Right lung (tissue), 5 donors: ENCODE results near the gene TENM3. TPM values are rescaled to one million over a fixed set of nuclear protein-coding genes. Genes with fewer than 3 reads are reported as not detected.

Source experiments
- DNase-seq, 2 donors: peaks; one replicate each; pipeline ENCODE4 v3.0.0-alpha.2; 2013
- polyA plus RNA-seq, 5 donors: library from polyadenylated mRNA; unstranded; fragments of 120-200 nt; gene quantifications; one replicate each; pipeline versions ENCODE4 v1.2.1 to v1.2.3, GENCODE V29; 2013; ENCODE audit warnings: inconsistent platforms in 1 of 5, low replicate concordance in 1 of 5; ENCODE audit not compliant: insufficient read length in 5 of 5, insufficient read depth in 1 of 5

TENM3 gene
- polyA plus RNA-seq, 5 donors: 1.9 to 4.6 (median 2.6) TPM

DNA sequence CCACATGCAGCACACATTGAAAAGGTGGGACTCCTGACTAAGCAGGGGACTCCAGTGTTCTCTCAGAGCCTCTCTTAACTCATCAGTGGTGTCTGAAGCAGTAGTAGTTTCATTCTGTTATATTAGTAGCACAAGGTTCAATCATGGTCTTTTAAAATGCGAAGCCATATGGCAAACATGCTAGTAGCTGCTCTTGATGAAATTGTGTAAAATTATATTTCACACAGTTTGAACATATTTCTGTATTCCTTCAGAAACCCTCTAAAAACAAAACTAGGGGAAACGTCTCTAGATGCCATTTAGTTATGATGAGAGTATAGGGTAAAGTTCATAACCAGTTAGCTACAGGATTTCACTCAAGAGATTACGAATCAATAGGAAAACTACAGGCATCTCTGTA lies 497.1 kb downstream of the TENM3 start:
- no peak for DNase-seq

DNA sequence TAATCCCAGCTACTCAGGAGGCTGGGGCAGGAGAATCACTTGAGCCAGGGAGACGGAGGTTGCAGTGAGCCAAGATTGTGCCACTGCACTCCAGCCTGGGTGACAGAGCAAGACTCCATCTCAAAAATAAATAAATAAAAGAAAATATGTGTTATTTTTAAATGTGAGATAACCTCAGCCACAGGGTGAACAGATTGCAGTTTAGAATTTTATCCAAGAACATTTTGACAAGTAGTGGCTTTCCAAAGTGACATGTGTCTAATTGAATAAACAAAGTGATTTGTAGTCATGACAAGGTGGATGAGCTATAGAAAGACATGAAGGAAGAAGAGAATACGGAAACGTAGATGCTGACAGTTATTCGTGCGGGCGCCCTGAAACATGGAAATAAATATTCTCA lies 497.9 kb downstream of the TENM3 start:
- DNase-seq: no peak

DNA sequence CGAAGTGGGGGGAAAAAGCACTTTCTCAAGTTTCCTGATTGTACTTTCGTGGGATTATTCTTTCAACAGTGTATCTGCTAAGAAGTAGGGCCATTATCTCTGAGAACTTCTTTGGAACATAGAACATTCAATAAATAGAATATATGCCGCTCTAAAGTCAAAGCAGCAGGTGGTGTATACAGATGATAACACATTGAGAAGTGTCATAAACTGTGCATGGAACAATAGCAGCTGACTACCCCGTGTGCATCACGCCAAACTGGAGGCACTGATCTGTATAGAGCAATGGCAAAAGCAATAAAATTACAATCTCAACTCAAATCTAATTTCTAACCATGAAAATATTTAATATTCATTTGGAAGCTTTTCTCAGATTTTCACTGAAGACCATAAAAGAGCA lies 498.7 kb downstream of the TENM3 start:
- DNase-seq: no peak

DNA sequence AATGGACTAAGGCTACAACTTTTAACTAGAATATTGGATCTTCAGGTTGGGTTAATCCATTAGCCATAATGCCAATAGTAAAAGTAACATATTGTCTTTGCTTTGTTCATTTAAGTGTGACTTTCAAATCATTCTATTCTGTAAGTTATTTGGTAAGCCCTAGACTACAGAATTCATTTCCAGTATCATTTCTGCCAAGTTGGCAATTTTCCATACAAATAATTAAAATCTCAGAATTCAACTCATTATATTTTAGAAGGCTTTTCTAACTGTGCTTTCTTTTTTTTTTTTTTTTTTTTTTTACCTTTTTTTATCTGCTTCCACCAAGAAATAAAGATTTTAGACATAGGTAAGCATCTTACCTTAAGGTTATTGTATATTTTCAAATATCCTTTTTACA lies 500.6 kb downstream of the TENM3 start:
- DNase-seq: no peak

DNA sequence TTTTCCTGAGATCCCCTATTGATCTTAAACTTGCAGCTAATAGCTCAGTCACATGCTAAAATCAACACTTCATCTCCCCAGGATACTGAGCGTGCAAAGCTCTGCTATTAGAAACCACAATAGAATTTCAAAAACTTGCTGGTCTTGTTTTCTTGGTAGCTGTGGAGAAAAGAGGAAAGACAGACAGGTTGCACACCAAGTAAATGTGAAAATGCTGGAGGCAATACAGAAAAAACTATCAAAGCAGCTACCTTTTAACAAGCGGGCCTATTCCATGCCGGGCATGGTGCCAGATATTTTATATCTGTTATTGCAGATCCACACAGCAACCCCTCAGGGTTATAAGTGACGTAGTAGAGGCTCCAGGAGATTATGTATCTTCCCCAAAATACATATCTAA lies 502.0 kb downstream of the TENM3 start:
- DNase-seq: peak in 1 of 2 donors; percentile 10

DNA sequence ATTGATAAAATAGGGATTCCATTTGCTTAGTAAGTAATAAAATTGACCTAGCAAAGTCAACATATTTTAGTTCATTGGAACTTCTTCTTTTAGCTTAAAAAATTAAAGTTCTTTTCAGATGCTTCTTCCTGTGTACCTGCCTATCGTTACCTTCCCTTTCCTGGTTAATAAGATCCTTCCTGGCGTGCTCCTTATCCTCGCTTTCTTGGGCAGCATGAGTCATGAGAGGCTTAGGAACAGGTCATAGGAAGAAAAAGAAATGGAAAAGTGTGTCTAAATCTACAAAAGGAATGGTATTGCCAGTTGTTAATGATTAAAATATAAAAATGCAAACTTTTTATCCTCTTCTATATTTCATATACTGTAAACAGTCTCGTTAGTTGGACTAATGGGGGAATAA lies 503.7 kb downstream of the TENM3 start:
- DNase-seq: no peak

DNA sequence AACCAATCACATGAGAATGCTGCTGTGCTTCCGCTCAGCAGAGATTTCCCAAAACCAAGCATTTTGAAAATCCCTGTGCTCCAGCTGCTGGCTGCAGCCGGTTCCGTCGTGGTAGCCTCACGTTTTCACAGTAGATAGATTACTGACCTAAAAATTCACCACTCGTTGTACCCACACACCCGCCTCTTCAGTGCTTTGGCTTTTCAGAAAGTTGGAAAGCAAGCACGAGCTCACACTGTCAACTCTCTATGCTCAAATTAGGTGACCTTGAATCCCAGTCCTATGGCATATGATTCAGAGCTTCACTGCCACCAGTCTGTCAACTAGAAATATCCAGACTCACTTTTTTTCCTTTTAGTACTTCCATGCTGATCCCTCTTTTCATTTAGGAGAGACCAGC lies 505.1 kb downstream of the TENM3 start:
- no peak for DNase-seq

DNA sequence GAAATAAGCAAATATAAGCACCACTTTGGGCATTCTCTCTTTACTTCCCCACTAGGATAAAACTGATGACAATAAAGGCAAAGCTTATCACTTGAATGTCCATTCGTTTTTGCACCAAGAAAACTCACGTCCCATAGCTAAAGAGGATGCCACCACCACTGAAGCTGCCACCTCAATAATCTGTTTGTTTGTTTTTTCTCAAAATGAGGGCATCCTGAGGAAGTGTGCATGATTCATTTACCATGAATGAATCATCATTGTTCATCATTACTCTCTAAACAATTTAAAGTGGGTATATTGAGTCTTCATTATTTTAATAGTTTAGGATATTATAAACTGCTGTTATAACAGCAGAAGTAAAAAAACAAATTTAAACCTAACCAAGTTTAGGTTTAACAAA lies 505.7 kb downstream of the TENM3 start:
- no peak for DNase-seq

DNA sequence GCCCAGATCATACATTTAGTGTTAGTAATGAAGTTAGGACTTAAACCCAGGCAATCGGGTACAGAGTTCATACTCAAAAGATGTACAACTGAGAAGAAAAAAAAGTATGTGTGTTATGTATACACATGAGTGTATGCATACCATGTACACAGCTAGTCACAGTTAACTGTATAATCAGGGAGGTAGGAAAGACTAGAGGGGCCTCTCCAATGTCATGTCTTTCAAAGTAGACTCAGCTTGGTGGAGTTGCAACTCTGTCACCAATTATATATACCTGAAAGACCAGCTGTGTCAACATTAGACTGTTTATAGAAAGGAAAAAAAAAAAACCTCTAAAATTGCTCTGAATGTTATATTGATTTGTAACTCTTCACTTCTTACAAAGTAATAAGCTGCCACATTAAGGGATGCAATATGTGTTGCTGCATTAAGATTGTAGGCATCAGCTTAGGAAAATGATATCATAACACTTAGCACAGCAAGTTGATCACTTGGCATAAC lies 506.5 kb downstream of the TENM3 start:
- DNase-seq: no peak

DNA sequence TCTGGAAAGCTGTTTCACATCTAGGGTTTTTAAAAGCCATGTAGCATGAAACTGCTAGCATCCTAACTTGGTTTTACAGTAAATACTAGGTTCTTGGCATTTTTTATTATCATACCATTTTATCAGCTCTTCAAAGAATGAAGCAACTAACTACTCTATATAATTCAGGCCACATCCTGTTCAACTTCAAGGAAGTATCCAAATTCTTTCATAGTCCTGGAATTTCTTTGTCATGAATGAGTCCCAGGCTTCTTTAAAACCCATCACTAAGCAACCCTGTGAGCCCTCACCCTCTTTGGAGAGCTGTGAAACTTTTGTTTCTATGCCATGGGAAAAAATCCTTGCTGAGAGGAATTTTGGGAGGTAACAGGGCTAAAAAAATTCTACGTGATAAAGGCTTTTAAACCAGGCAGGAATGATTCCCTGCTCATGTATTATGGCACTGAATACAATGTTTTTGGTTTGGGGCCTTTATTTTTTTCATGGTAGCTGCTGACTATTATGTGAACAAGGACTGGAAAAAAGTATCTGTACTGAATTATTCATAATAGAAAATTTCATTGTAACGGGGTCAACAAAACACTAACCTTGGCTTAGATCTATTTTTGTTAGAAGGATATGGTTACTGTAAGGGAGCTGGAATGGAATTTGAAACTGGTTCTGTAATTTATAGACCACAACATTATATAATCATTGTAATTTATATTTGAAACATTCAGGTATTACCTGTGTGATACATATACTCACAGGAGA lies 509.1 kb downstream of the TENM3 start:
- DNase-seq: no peak

DNA sequence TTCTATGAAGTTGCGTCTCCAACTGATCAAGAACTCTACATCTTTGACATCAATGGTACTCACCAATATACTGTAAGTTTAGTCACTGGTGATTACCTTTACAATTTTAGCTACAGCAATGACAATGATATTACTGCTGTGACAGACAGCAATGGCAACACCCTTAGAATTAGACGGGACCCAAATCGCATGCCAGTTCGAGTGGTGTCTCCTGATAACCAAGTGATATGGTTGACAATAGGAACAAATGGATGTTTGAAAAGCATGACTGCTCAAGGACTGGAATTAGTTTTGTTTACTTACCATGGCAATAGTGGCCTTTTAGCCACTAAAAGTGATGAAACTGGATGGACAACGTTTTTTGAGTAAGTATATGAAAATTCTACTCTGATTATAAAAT lies 511.7 kb downstream of the TENM3 start:
- DNase-seq: no peak

DNA sequence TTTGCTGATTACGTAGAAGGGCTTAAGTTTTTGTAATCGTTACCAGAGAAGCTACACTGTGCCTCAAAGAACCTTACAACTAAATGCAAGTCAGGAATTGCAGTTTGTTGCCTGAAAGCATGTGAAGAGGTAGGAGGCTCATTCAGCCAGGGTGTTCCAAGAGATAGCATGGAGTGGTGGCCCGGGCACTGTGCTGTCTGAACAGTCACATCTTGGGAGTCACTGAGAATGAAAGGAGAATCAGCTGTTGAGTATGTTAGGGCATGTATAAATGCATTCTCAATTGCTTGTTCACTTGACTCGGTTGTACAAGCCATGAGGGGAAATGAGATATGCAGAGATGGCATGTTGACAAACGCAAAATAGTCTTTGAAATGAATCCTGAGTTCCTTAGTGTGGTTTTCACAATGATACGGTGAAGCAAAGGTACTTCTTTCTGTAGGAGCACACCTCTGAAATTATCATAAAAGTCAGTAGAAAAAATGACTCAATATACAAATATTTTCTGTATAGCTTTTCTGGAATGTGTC lies 513.0 kb downstream of the TENM3 start:
- no peak for DNase-seq

DNA sequence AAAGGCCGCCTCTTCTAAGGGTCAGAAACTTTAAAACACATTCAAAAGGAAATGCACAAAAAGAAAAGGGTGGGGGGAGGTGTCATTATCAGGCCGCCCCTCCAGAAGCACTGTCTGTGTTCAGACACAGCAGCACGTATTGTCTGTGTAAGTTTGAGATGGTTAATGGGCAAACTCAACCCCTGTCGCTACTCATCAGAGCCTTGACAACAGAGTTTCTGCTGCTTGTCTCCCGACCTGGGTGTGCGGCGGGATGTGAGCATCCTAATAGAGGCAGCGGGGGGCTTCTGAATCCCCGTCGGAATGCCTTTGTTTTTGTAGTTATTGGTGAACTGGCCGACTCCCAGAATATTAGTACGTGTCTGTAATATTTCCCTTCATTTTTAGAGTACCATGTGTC lies 515.1 kb downstream of the TENM3 start:
- no peak for DNase-seq

DNA sequence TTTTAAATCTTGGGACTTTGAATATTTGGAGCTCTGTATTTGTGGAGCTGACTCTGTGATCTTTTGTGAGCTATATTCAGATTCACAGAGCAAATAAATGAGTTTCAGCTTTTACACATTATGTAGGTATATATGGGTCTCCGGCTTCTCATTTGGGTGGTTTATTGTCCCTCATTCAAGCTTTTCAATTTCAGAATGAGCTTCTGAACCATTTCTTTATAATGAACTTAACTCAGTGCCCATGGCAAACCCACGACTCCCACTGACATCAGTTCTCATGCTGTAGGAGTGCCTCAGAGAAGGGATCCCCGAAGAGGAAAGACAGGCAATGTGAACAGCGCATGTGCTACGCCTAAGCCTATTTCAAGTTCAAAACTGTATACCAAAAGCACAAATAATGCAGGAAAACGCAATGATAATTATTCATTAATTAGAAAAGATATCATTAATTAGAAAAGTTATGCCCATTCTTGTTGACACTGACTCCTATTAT lies 517.4 kb downstream of the TENM3 start:
- DNase-seq: no peak

DNA sequence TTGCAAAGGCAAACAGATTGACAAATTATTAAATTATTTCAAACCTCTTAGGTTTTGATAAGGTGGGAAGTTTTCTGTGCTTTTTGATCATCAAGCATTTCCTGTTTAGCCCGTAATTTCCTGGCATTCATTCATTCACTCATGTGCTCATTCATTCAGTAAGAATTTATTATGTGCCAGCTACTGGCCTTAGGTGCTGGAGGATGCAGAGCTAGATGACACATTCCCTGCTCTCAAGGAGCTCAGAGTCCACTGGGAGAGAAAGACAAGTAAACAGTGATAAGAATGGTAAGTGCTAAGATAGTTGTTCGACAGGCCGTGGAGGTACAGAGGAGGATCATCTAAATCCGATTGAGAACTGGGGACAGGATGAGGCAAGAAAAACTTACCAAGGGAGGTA lies 520.9 kb downstream of the TENM3 start:
- DNase-seq: no peak

DNA sequence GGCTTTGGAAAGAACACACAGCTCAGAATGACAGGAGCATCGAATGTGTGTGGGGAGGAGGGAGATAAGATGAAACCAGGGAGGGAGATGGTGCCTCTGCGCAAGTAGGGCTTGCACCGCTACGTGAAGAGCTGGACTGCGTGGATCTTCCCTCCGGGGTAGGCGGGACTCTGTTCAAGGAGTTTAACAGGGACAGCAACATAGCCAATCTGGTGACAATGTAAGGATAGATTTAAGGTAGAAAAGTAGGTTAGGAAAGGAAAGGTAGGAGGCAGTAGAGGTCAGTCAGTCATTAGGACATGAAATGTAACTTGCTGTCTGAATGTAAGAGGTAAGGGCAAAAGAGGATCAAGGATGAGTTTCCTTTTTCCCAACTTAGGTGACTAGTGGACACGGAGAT lies 521.4 kb downstream of the TENM3 start:
- no peak for DNase-seq

DNA sequence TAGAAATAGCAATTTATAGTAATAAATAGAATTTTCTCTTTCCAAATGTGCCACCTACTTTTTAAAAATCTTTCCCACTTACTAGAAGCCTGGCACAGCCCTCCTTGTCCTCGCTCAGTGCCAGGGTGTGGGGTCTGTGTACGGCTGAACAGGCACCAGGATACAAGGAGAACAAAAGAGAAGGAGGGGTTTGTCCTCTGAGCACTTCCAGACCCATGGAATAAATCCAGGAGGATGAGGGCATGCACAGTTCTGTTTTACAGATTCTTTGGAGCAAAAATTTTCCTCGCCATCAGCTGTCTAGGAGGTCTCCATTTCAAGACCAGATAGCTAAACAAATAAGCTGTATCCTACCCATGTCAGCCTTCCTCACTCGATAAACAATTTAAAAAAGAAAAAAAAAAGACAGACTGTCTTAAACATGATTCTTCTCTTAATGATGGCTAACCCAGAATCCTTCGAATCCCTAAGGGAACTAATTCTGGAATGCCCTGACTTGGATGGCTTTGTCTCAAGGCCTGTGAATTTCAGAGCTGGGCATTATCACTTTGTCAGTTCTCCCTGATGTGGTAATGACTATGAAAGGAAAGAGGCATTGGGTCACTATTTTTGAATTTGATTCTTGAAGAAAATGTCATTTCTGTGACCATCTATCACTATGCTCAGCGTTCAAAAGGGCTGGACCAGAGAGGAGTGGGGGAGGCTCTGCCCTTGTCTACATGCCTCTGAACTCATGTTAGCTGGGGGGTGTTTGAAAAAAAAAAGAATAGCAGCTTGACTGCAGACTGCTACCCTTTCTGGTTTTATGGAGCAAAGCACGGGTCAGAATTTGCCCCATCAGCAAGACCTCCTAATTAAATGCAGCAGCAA lies 523.0 kb downstream of the TENM3 start:
- DNase-seq: no peak

DNA sequence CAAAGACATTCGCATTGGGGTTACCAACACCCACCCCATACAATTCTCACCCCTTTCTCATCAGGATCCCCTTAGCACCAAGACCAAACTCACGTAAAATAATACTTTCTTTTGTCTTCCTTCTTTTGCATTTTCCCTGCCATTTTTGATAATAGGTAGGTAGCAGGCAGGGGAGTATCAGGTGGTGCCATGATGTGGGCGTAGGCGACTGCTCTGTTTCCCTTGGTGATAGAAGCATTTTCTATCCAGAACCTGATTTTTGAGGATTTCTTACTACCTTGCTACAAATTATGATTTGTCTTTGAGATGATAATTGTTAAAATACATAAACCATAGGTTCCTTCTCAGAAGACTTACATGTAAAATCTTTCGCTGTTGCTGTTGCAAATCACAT lies 523.7 kb downstream of the TENM3 start:
- DNase-seq: no peak

DNA sequence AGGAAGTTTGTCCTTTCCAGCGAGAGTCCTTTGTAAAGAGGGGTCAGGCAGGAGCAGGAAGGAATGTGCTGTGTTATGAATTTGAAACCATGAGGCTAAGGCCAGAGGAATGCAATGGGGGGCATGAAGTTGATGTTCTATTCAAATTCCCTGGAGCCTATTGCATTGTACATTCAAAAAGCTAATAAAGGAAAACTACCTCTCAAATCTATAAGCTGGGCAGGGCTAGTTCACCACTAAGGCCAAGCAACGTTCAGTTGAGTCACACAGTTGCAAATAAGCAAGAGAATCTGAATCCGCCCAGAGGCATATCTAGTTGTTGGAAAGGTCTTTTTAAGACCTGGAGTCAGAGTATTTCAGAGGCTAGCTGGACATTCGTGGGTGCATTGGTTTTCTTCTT lies 525.6 kb downstream of the TENM3 start:
- DNase-seq: no peak

DNA sequence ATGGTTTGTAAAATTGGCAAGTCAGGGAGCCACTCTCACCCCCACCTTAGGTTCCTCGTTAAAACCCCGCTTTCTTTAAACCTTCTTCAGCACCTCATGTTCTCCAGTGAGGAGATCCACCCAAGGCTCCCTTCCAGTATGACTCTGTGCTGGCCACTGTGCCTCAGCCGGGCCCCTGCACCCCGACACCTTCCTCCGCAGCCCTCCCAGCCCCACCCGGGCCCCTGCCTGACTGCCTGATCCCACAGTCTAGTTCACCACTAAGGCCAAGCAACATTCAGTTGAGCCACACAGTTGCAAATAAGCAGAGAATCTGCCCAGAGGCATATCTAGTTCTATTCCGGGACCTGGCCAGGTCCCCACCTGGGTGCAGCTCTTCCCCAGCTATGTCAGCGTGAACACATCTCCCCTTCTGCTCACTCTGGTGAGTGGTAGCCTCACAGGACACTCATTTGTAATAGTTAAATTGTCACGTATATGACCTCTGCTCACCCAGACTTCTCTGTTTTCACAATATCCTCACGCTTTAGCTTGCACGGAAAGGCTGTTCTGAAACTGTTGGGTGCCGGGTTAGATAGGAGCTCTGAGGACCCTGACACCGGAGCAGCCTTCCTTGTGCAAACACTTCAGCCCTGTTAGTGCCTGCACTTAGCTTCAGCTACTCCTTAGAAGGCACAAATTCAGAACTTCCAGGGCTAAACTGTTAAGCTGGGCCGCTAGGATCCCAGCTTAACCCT lies 527.2 kb downstream of the TENM3 start:
- DNase-seq: peak in 1 of 2 donors; percentile 14

DNA sequence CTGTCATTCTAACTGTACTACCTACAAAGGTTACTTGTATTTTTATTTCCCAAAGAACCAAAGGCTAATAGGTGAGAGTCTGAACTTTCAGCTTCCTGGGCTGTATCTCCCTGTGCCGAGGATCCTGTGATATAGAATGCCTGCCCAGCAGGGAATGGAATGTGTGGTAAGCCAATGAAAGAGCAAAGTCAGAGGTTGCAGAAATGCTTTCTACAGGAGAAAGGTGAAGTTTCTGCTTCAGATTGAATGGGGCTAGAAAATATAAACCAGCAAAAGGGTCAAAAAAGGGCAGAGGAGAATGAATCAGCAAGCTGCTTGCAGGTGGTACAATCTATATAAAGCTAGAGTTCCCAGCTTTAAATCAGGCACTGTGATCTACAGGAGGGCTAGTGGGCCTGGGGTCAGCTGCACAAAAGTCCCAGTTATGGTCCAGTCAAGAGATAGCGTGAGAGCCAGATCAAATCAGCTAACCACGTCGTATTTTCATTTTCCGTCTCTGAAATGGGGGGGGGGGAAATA lies 527.9 kb downstream of the TENM3 start:
- DNase-seq: no peak

DNA sequence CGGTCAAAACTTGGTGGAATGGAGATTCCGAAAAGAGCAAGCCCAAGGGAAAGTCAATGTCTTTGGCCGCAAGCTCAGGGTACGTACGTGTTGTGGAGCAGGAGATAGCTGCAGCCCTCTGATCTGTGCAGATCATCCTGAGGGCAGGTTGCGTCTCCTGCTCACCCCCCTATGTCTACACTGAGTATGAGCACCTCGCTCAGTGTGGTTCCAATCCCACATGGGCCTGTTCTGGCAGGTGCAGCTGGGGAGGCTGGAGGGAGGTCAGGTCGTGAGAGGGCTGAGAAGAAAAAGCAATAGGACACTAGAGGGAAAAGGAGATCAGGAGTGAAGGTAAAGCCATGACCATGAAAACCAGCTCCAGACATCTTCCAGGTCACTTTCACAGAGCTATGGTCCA lies 531.9 kb downstream of the TENM3 start:
- DNase-seq: no peak
